Sigmoid colon (tissue), 4 donors: ENCODE data around the gene EXOSC10.

Experiments
- CTCF ChIP-seq, 4 experiments: fragments of 450-650 bp in 3 of 4; fragments of 200-600 bp in 1 of 4; IDR thresholded peaks; one replicate each; pipeline ENCODE4 v1.5.1; 2016 to 2019; ENCODE audit warnings: antibody characterized with exemption in 4 of 4, mild to moderate bottlenecking in 3 of 4, moderate library complexity in 2 of 4
- POLR2AphosphoS5 ChIP-seq, 4 donors: sonication (generic); formaldehyde crosslinking; IDR thresholded peaks; one replicate each; pipeline ENCODE4 v1.6.1; 2017; ENCODE audit warnings: antibody characterized with exemption in 4 of 4

- TF ChIP-seq CTCF (IDR thresholded peaks at IDR 0.05) (no peak), POLR2AphosphoS5 (IDR thresholded peaks at IDR 0.05) (no peak)
Observed at GRCh38 chr1:11039351-11040104, 60.1 kb downstream of the EXOSC10 start.
